Upper lobe of left lung (tissue), 6 donors: ENCODE measurements around the gene SAMD4A. TPM values are rescaled to one million over a fixed set of nuclear protein-coding genes. Genes with fewer than 3 reads are reported as not detected.

ENCODE experiments used
- ATAC-seq, 2 donors: fragments of 200-7000 bp; cut with Tn5 transposase; one replicate each; pipeline ENCODE4 v1.9.1; 2022; ENCODE audit warnings: mild to moderate bottlenecking in 2 of 2, moderate library complexity in 2 of 2; ENCODE audit not compliant: low FRiP score in 2 of 2
- DNase-seq, 2 donors: peaks; one replicate each; pipeline ENCODE4 v3.0.0-alpha.2; 2019 to 2020
- H3K27ac ChIP-seq, 4 donors: fragments of 200-600 bp; sonication (generic); one replicate each; pipeline ENCODE4 v1.5.1; 2016 to 2019
- H3K27me3 ChIP-seq, 4 donors: fragments of 200-600 bp; sonication (generic); one replicate each; pipeline ENCODE4 v1.5.1; 2017 to 2019
- H3K36me3 ChIP-seq, 4 donors: fragments of 200-600 bp; sonication (generic); one replicate each; pipeline ENCODE4 v1.5.1; 2016 to 2019
- H3K4me1 ChIP-seq, 4 donors: fragments of 200-600 bp; sonication (generic); one replicate each; pipeline ENCODE4 v1.5.1; 2018 to 2019
- H3K4me3 ChIP-seq, 4 donors: fragments of 200-600 bp; sonication (generic); one replicate each; pipeline ENCODE4 v1.5.1; 2017 to 2019; ENCODE audit warnings: mild to moderate bottlenecking in 2 of 4, moderate library complexity in 1 of 4
- H3K9me3 ChIP-seq, 4 donors: fragments of 200-600 bp; sonication (generic); one replicate each; pipeline ENCODE4 v1.5.1; 2018 to 2019
- EP300 ChIP-seq, 4 donors: sonication (generic); formaldehyde crosslinking; IDR thresholded peaks; one replicate each; pipeline ENCODE4 v1.5.1; 2017; ENCODE audit warnings: antibody characterized with exemption in 4 of 4, control low read depth in 2 of 4
- POLR2A ChIP-seq, 4 donors: fragments of 450-650 bp; IDR thresholded peaks; one replicate each; pipeline ENCODE4 v1.5.1; 2016 to 2017; ENCODE audit warnings: antibody characterized with exemption in 4 of 4, mild to moderate bottlenecking in 2 of 4
- POLR2AphosphoS5 ChIP-seq, 2 donors: sonication (generic); formaldehyde crosslinking; IDR thresholded peaks; one replicate each; pipeline ENCODE4 v1.5.1; 2017; ENCODE audit warnings: antibody characterized with exemption in 2 of 2
- WGBS, 2 donors: methylation state at CpG; one replicate each; pipeline ENCODE4 v1.1.5; 2017 to 2018; 5-methylcytosine and 5-hydroxymethylcytosine counted together
- total RNA-seq, 6 donors: library from RNA; depleted of rRNA in 4 of 6; stranded (reverse); fragments of >200 nt in 4 of 6; gene quantifications; one replicate each; pipeline versions ENCODE4 v1.1.0 to v1.2.1, GENCODE V29; 2016 to 2021
- TF ChIP-seq, protein P1 (sequence below), 6 experiments: fragments of 450-650 bp in 4 of 6; fragments of 200-600 bp in 2 of 6; sonication (generic) in 2 of 6; IDR thresholded peaks; one replicate each; pipeline ENCODE4 v1.5.1; 2016 to 2019; ENCODE audit warnings: antibody characterized with exemption in 6 of 6
- donor health status: DM: no; HTN: no; CAD: no; lungs with moderate emphysema.
- donor health status: DM: no; HTN: yes; CAD: no; lungs with severe emphysema.

SAMD4A gene
- total RNA-seq, 6 donors from 2014 or later = 26.0 to 68.3 (median 37.0) TPM

DNA sequence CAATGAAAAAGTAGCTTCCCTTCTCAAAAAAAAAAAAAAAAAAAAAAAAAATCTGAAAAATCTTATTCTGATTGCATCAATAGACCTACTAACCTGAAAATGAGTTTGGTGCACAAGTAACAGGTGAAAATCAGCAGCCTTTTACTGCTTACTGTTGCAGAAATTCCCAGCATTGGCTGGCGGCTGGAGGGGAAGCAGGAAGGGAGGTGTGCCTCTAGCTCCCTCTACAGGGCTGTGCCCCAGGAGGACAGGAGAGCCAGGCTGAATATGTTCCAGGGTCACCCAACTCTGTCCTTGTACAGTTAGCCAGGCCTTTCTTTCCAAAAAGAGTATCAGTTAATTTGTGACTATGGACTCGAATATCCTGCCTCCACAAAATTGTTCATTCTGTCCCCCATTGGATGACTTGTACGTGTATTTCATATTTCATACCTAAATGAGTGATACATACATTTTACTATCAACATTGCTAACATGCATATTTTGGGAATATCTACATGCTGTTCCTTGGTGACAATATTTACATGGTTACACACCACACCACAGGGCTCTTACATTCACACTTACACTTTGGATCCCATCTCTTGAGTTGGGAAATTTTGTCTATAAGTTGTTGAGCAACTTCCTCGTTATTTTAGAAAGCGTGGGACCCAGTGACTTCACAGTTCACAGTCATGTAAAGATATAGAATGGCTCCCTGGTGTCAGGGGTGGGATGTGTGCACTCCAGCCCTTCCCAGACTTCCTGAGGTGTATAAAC lies 124.8 kb downstream of the SAMD4A start:
- Histone ChIP-seq H3K27ac (no peak overlapping the region), H3K27me3 (no peaks in the 10 kb centered on the region), H3K9me3 (no peaks in the 10 kb centered on the region), H3K4me1 (peaks cover 3 to 12% (median 7%) of the 10 kb centered on the region in 4 donors), H3K4me3 (no peak overlapping the region), H3K36me3 (no peaks in the 10 kb centered on the region)
- WGBS, 2 donors = 19 to 31% methylated on average over 5 of the region's 5 CpGs
- ATAC-seq (peak; percentile 87 to 88), DNase-seq (peak in 1 of 2 donors; percentile 76)
- TF ChIP-seq, protein P1, sequence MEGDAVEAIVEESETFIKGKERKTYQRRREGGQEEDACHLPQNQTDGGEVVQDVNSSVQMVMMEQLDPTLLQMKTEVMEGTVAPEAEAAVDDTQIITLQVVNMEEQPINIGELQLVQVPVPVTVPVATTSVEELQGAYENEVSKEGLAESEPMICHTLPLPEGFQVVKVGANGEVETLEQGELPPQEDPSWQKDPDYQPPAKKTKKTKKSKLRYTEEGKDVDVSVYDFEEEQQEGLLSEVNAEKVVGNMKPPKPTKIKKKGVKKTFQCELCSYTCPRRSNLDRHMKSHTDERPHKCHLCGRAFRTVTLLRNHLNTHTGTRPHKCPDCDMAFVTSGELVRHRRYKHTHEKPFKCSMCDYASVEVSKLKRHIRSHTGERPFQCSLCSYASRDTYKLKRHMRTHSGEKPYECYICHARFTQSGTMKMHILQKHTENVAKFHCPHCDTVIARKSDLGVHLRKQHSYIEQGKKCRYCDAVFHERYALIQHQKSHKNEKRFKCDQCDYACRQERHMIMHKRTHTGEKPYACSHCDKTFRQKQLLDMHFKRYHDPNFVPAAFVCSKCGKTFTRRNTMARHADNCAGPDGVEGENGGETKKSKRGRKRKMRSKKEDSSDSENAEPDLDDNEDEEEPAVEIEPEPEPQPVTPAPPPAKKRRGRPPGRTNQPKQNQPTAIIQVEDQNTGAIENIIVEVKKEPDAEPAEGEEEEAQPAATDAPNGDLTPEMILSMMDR (IDR thresholded peaks at IDR 0.05) = peak; percentile 64 to 82 (median 76)
- no peak for TF ChIP-seq POLR2AphosphoS5 (IDR thresholded peaks at IDR 0.05)

DNA sequence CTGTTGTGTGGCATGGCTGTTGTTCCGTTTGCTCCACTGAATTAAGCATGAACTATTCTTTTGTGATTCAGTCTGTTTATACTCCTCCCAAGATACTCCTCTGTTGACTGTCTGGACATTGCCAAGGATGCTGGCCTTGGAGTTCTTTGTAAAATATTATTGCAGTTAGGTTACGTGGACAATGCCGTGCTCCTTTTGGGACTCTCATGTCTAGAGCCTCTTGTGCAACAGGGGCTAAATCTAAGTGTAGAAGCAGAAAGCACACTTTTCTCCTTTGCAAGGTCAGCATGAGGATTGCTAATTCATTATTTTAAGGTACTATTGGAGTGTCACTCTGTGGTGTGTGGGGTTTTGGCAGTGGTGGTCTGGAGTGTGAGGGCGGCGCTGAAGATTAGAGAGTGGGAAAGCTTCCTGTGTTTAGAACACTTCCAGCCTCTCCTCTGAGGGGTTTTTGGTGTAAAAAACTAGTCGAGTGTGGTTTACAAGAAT lies 125.4 kb downstream of the SAMD4A start:
- Histone ChIP-seq H3K4me1 (peaks cover 3 to 12% (median 7%) of the 10 kb centered on the region in 4 donors), H3K27me3 (no peaks in the 10 kb centered on the region), H3K27ac (no peak overlapping the region), H3K9me3 (no peaks in the 10 kb centered on the region), H3K36me3 (no peaks in the 10 kb centered on the region), H3K4me3 (no peak overlapping the region)
- WGBS, 2 donors = 63 to 65% methylated on average over 6 of the region's 6 CpGs
- ATAC-seq (peak in 1 of 2 donors; percentile 58), DNase-seq (no peak)
- TF ChIP-seq POLR2AphosphoS5 (IDR thresholded peaks at IDR 0.05) = no peak
- TF ChIP-seq, protein P1 (IDR thresholded peaks at IDR 0.05) = no peak
- TF ChIP-seq POLR2A (IDR thresholded peaks at IDR 0.05) = no peak
- TF ChIP-seq EP300 (IDR thresholded peaks at IDR 0.05) = no peak

DNA sequence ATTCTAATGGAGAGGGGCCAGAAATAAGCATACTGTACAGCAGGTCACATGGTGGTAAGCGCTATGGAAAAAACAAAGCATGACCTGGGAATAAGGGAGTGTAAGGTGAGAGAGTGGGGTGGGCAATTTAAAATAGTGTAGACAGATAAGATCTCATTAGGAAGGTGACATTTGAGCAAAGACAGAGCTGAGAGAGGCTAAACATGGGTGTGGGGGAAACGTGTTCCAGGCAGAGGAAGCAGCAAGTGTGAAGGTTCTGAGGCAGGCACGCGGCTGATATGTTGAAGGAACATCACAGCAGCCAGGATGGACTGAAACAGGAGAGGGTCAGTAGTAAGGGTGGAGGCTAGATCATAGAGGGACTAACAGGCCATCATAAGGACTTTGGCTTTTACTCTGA lies 126.8 kb downstream of the SAMD4A start:
- Histone ChIP-seq H3K4me3 (no peak overlapping the region), H3K9me3 (no peaks in the 10 kb centered on the region), H3K4me1 (peaks cover 6 to 17% (median 12%) of the 10 kb centered on the region in 4 donors), H3K36me3 (no peaks in the 10 kb centered on the region), H3K27ac (no peak overlapping the region), H3K27me3 (no peaks in the 10 kb centered on the region)
- no peak for DNase-seq
- 85 to 94% methylated on average over 4 of the region's 4 CpGs for WGBS, 2 donors
- TF ChIP-seq, protein P1 (IDR thresholded peaks at IDR 0.05) = no peak
- TF ChIP-seq POLR2A (IDR thresholded peaks at IDR 0.05) = no peak
- no peak for TF ChIP-seq EP300 (IDR thresholded peaks at IDR 0.05)
- TF ChIP-seq POLR2AphosphoS5 (IDR thresholded peaks at IDR 0.05) = no peak
- no peak for ATAC-seq

DNA sequence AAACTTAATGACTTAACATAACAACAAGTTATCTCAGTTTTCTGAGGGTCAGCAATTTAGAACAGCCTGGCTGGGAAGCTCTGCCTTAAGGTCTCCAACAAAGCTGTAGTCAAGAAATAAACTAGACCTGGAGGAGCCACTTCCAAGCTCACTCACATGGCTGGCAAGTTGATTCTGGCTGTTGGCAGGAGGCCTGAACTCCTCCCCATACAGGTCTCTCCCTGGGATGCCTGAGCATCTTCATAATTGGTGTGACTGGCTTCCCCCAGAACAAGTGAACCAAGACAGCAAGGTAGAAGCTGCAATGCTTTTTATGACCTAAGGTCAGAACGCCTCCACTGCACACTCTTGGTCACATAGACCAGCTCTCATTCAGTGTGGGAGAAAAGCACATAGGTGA lies 128.3 kb downstream of the SAMD4A start:
- ATAC-seq = no peak
- DNase-seq = no peak
- Histone ChIP-seq H3K36me3 (no peaks in the 10 kb centered on the region), H3K4me3 (no peak overlapping the region), H3K4me1 (peaks cover 9 to 28% (median 17%) of the 10 kb centered on the region in 4 donors), H3K27ac (no peak overlapping the region), H3K9me3 (no peaks in the 10 kb centered on the region), H3K27me3 (no peaks in the 10 kb centered on the region)
- WGBS, 2 donors = 96 to 100% methylated on average over 1 of the region's 1 CpG
- no peak for TF ChIP-seq EP300 (IDR thresholded peaks at IDR 0.05)
- TF ChIP-seq, protein P1 (IDR thresholded peaks at IDR 0.05) = no peak
- no peak for TF ChIP-seq POLR2A (IDR thresholded peaks at IDR 0.05)
- TF ChIP-seq POLR2AphosphoS5 (IDR thresholded peaks at IDR 0.05) = no peak
